MCF 10A (cell line): ENCODE measurements around the gene CIDEB. TPM values are rescaled to one million over a fixed set of nuclear protein-coding genes. Genes with fewer than 3 reads are reported as not detected.

Source experiments
- BruUV-seq: library from RNA; stranded (reverse); fragments of 400-500 nt; replicated peaks from 2 replicates; lab custom pipeline; 2021; lab: Mats Ljungman, UMichigan
- CTCF ChIA-PET: fragments of 300-600 bp; sonication (Branson Sonifier 250); formaldehyde crosslinking; extraction: SDS; loops from one replicate; lab custom pipeline; 2021; ENCODE audit warnings: antibody characterized with exemption, inconsistent platforms; lab: Yijun Ruan, JAX
- POLR2A ChIA-PET: fragments of 300-600, 350-650 bp; sonication (Branson Sonifier 250); formaldehyde crosslinking; extraction: SDS; loops from one replicate; lab custom pipeline; 2020; ENCODE audit warnings: antibody characterized with exemption, inconsistent platforms; lab: Yijun Ruan, JAX
- DNase-seq: peaks from one replicate; pipeline ENCODE4 v3.0.0-alpha.2; 2018; ENCODE audit not compliant: unreplicated experiment
- H3K27ac Mint-ChIP-seq: one replicate; pipeline ENCODE4 v1.8.0; 2022; ENCODE audit warnings: mild to moderate bottlenecking, low read depth, mixed read lengths; ENCODE audit not compliant: unreplicated experiment
- H3K27me3 Mint-ChIP-seq: one replicate; pipeline ENCODE4 v1.8.0; 2022; ENCODE audit warnings: mixed read lengths; ENCODE audit not compliant: insufficient read depth, unreplicated experiment
- H3K36me3 Mint-ChIP-seq: one replicate; pipeline ENCODE4 v1.8.0; 2022; ENCODE audit warnings: mild to moderate bottlenecking, moderate library complexity, mixed read lengths; ENCODE audit not compliant: insufficient read depth, unreplicated experiment
- H3K4me1 Mint-ChIP-seq: one replicate; pipeline ENCODE4 v1.8.0; 2022; ENCODE audit warnings: mixed read lengths; ENCODE audit not compliant: insufficient read depth, unreplicated experiment
- H3K4me3 Mint-ChIP-seq: one replicate; pipeline ENCODE4 v1.8.0; 2022; ENCODE audit warnings: mild to moderate bottlenecking, moderate library complexity, mixed read lengths; ENCODE audit not compliant: unreplicated experiment
- H3K9me3 Mint-ChIP-seq: one replicate; pipeline ENCODE4 v1.8.0; 2022; ENCODE audit warnings: mixed read lengths; ENCODE audit not compliant: unreplicated experiment
- intact Hi-C: fragments of 100-400 bp; cut with micrococcal nuclease; formaldehyde crosslinking; loops from 2 replicates; pipeline ENCODE4 v1.14.1; 2022
- total RNA-seq: library from RNA; stranded (reverse); gene quantifications from 2 replicates; pipeline ENCODE4 v1.2.3, GENCODE V29; 2022
- TF ChIP-seq, protein P1 (sequence below): fragments of 200-600 bp; IDR thresholded peaks from one replicate; pipeline ENCODE4 v1.8.0; 2022; ENCODE audit warnings: antibody characterized with exemption, mild to moderate bottlenecking; ENCODE audit not compliant: unreplicated experiment

Gene CIDEB
- total RNA-seq, 1 experiment from 2014 or later, result 1.3 TPM

DNA sequence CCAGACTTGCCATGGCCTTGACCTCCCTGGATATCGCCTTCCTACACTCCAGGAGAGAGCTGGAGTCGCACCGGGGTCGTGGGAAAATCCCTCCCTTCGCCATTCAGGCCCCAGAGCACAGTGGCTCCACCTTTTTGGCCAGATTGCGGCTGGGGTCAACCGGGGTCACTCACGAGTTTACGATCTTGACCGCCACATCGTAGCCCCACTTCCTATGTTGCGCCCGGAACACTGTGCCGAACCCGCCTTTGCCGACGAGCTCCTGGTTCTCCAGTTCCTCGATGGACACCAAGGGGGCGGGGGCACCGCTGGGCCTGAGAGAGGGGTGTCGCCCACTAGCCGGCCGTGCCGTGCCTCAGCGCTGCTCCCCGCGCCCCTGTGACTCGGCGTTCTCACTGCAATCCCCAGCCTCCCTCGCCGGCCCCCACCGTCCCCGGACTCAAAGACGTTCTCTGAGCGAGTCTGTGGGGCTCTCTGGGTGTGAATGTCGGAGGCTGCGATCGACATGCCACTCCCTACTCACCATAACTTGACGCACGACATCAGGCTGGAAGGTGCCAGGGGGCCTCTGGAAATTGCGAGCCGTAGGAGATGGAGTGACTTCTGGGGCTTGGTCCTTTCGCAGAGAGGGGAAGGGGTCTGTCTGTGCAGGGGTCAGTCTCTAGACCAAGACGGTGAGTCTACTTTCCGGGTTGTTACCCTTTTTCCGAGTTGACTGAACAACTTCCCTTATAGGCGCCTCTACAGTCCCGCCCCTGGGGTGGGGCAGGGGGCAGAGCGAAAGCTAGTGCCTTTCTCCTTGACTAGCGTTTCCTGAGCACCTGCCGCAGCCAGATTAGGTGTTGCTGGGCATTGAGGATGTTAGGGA, 31.7 kb upstream of the CIDEB start, which contains the start of gene RIPK3:
RIPK3 (minus strand) TSS at position 708 of the 868 bp plus-strand sequence; CDS start at position 543, 165 bp downstream.
- Mint-ChIP-seq H3K27ac (no peak within 1 kb of the TSS), H3K36me3 (no peaks in the 10 kb centered on the region), H3K27me3 (peaks cover 22% of the 10 kb centered on the region), H3K9me3 (no peaks in the 10 kb centered on the region), H3K4me1 (no peaks in the 10 kb centered on the region), H3K4me3 (no peak within 1 kb of the TSS)
- ChIA-PET CTCF (interaction anchor here (0.7 to 16.6 kb wide), 7 partner anchors 8 to 93 kb away, joined by 3 to 626 read pairs (median 4); partner anchors contain the start of genes CBLN3, CIDEB and KHNYN), POLR2A (no interaction called here)
- intact Hi-C loops, result no loop called here
- TF ChIP-seq, protein P1, sequence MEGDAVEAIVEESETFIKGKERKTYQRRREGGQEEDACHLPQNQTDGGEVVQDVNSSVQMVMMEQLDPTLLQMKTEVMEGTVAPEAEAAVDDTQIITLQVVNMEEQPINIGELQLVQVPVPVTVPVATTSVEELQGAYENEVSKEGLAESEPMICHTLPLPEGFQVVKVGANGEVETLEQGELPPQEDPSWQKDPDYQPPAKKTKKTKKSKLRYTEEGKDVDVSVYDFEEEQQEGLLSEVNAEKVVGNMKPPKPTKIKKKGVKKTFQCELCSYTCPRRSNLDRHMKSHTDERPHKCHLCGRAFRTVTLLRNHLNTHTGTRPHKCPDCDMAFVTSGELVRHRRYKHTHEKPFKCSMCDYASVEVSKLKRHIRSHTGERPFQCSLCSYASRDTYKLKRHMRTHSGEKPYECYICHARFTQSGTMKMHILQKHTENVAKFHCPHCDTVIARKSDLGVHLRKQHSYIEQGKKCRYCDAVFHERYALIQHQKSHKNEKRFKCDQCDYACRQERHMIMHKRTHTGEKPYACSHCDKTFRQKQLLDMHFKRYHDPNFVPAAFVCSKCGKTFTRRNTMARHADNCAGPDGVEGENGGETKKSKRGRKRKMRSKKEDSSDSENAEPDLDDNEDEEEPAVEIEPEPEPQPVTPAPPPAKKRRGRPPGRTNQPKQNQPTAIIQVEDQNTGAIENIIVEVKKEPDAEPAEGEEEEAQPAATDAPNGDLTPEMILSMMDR, result no peak
- BruUV-seq, result no TSS peak
- DNase-seq, result no peak

DNA sequence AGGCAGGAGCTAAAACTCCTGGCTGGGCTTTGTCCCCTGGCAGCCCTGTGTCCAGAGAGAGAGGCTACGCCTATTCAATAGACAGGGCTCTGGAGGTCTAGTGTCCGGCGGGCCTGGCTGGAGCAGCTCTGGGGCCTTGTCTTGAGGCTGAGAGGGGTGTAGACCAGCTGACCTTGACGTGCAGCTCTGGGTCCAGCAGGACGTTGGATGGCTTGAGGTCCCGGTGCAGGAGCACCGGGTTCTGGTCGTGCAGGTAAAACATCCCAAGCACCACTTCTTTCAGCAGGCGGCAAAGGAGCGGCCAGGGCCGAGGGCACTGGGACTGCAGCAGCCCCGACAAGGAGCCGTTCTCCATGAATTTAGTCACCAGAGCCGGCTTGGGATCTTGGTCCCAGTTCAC, 31.1 kb upstream of the CIDEB start:
- DNase-seq, result no peak
- H3K27me3 Mint-ChIP-seq, result peaks cover 16% of the 10 kb centered on the region
- H3K9me3 Mint-ChIP-seq, result no peaks in the 10 kb centered on the region
- no peaks in the 10 kb centered on the region for H3K36me3 Mint-ChIP-seq
- intact Hi-C loops, result no loop called here
- no TSS peak for BruUV-seq
- CTCF ChIA-PET, result interaction anchor here (1.3 to 16.6 kb wide), 3 partner anchors 31 to 94 kb away, joined by 4 to 626 read pairs (median 4); partner anchors contain the start of genes CBLN3, CIDEB and KHNYN
- no peak overlapping the region for H3K27ac Mint-ChIP-seq
- no peaks in the 10 kb centered on the region for H3K4me1 Mint-ChIP-seq
- POLR2A ChIA-PET, result no interaction called here
- TF ChIP-seq, protein P1, result no peak
- H3K4me3 Mint-ChIP-seq, result no peak overlapping the region

DNA sequence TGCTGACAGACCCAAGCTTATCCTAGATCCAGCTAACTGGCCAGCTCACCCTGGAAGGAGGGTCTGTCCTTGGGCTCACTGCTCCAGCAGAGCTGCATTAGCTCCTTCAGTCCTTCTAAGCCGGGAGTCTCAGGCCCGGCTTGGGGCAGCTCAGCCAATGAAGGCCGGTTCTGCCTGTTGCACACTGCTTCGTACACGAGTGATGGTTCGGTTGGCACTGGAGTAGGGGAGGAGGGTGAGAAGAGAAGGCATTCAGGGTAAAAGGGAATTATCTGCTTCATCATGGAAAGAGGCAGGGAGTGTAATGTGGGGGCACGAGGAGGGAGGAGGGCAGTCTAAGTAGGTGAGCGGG, 30.0 kb upstream of the CIDEB start:
- Mint-ChIP-seq H3K27ac (no peak overlapping the region), H3K4me3 (no peak overlapping the region), H3K9me3 (no peaks in the 10 kb centered on the region), H3K4me1 (no peaks in the 10 kb centered on the region), H3K36me3 (no peaks in the 10 kb centered on the region), H3K27me3 (peaks cover 11% of the 10 kb centered on the region)
- ChIA-PET CTCF (interaction anchor here (0.8 to 16.6 kb wide), 9 partner anchors 8 to 104 kb away, joined by 3 to 626 read pairs (median 4); partner anchors contain the start of genes CBLN3 and KHNYN), POLR2A (interaction anchor here (1.6 to 2.2 kb wide), 2 partner anchors 94 to 99 kb away, joined by 3 to 6 read pairs; no protein-coding TSS in a partner anchor)
- BruUV-seq, result no TSS peak
- TF ChIP-seq, protein P1, result no peak
- DNase-seq, result no peak
- intact Hi-C loops, result no loop called here
